Measurements from ENCODE around the gene DNAJB11.

DNAJB11 gene

GRCh38 chr3:186570096-186570940, at the start of gene DNAJB11:
Gene DNAJB11, plus strand, starts transcription at chr3:186570720. Its CDS starts 178 bp downstream, at chr3:186570898.
- TF ChIP-seq CTCF (conservative IDR thresholded peaks at IDR 0.05; ENCODE audit: low read depth, low read length): no peak
- peak within 1 kb of the TSS; percentile 96 for H3K4me3 ChIP-seq (ENCODE audit: low read length)
- DNase-seq (ENCODE audit: low read depth): peak; percentile 100

- no peak for DNase-seq (ENCODE audit: low read depth)
- H3K4me3 ChIP-seq (ENCODE audit: low read length): no peak overlapping the region
- TF ChIP-seq CTCF (conservative IDR thresholded peaks at IDR 0.05; ENCODE audit: low read depth, low read length): no peak
Measured at GRCh38 chr3:186520957-186521842, 49.3 kb upstream of the DNAJB11 start.

- no peak overlapping the region for H3K4me3 ChIP-seq (ENCODE audit: low read length)
- TF ChIP-seq CTCF (conservative IDR thresholded peaks at IDR 0.05; ENCODE audit: low read depth, low read length): no peak
- DNase-seq (ENCODE audit: low read depth): no peak
Measured at GRCh38 chr3:186523022-186523421, 47.5 kb upstream of the DNAJB11 start.

- no peak overlapping the region for H3K4me3 ChIP-seq (ENCODE audit: low read length)
- DNase-seq (ENCODE audit: low read depth): no peak
- no peak for TF ChIP-seq CTCF (conservative IDR thresholded peaks at IDR 0.05; ENCODE audit: low read depth, low read length)
Measured at GRCh38 chr3:186523434-186523833, 47.1 kb upstream of the DNAJB11 start.

- H3K4me3 ChIP-seq (ENCODE audit: low read length): no peak overlapping the region
- no peak for TF ChIP-seq CTCF (conservative IDR thresholded peaks at IDR 0.05; ENCODE audit: low read depth, low read length)
- DNase-seq (ENCODE audit: low read depth): no peak
Measured at GRCh38 chr3:186524616-186525015, 45.9 kb upstream of the DNAJB11 start.

- H3K4me3 ChIP-seq (ENCODE audit: low read length): no peak overlapping the region
- no peak for TF ChIP-seq CTCF (conservative IDR thresholded peaks at IDR 0.05; ENCODE audit: low read depth, low read length)
- DNase-seq (ENCODE audit: low read depth): no peak
Measured at GRCh38 chr3:186525369-186526255, 44.9 kb upstream of the DNAJB11 start.

Data from retinal pigment epithelial cell (primary cell).